AG04450 (cell line): ENCODE data around the gene SAP30L. TPM values are rescaled to one million over a fixed set of nuclear protein-coding genes. Genes with fewer than 3 reads are reported as not detected.

Source experiments
- CTCF ChIA-PET: fragments of 300-600, 350-600 bp; formaldehyde crosslinking; extraction: SDS; loops from one replicate; lab custom pipeline; 2022; ENCODE audit warnings: antibody characterized with exemption, inconsistent platforms; lab: Charles Lee
- POLR2A ChIA-PET: fragments of 350-600 bp; formaldehyde crosslinking; extraction: SDS; loops from one replicate; lab custom pipeline; 2021; ENCODE audit warnings: antibody characterized with exemption, inconsistent platforms; lab: Yijun Ruan, JAX
- DNase-seq: peaks from one replicate; pipeline ENCODE4 v3.0.0-alpha.2; 2011; ENCODE audit warnings: low read depth, low spot score
- H3K27ac ChIP-seq: one replicate; pipeline ENCODE4 v1.5.1; 2012; ENCODE audit warnings: low read depth, low read length, control low read depth
- H3K27me3 ChIP-seq: one replicate; pipeline ENCODE4 v1.6.0; 2012; ENCODE audit warnings: low read length; ENCODE audit not compliant: control insufficient read depth, insufficient read depth
- H3K4me3 ChIP-seq: 2 replicates; pipeline ENCODE4 v1.5.1; 2011; ENCODE audit warnings: mild to moderate bottlenecking, low read depth, low read length, control low read depth
- H3K9me3 ChIP-seq: 2 replicates; pipeline ENCODE4 v1.5.1; 2012; ENCODE audit warnings: low read length; ENCODE audit not compliant: control insufficient read depth, insufficient read depth
- CTCF ChIP-seq: IDR thresholded peaks from 2 replicates; pipeline ENCODE4 v1.5.1; 2011; ENCODE audit warnings: low read depth, low read length, control low read depth, inconsistent platforms
- polyA plus RNA-seq: library from polyadenylated mRNA; depleted of rRNA; stranded (reverse); fragments of >200 nt; gene quantifications from 2 replicates; pipeline ENCODE4 v1.2.3, GENCODE V29; 2011

SAP30L gene
- polyA plus RNA-seq, 1 experiment = 51.9 TPM

GRCh38 chr5:154491941-154492340, 46.1 kb downstream of the SAP30L start:
- no peak for TF ChIP-seq CTCF
- H3K27ac ChIP-seq = no peak overlapping the region
- no peak overlapping the region for H3K4me3 ChIP-seq
- DNase-seq = no peak
- ChIA-PET CTCF (no interaction called here), POLR2A (no interaction called here)
- H3K27me3 ChIP-seq = peaks cover 46% of the 10 kb centered on the region
- H3K9me3 ChIP-seq = peaks cover 2% of the 10 kb centered on the region; the same call in 1 of the 2 replicates

GRCh38 chr5:154493274-154493673, 47.5 kb downstream of the SAP30L start:
- Histone ChIP-seq H3K9me3 (peaks cover 2% of the 10 kb centered on the region; the same call in 1 of the 2 replicates), H3K4me3 (no peak overlapping the region), H3K27me3 (peaks cover 52% of the 10 kb centered on the region), H3K27ac (no peak overlapping the region)
- no peak for TF ChIP-seq CTCF
- DNase-seq = no peak
- ChIA-PET POLR2A (no interaction called here), CTCF (interaction anchor here (0.7 to 4.4 kb wide), 2 partner anchors 20 to 27 kb away, joined by 3 to 19 read pairs; no protein-coding TSS in a partner anchor)

GRCh38 chr5:154494036-154494435, 48.2 kb downstream of the SAP30L start:
- TF ChIP-seq CTCF = no peak
- DNase-seq = no peak
- POLR2A ChIA-PET = no interaction called here
- H3K27me3 ChIP-seq = peaks cover 54% of the 10 kb centered on the region
- H3K27ac ChIP-seq = no peak overlapping the region
- CTCF ChIA-PET = interaction anchor here (4.4 kb wide), 1 partner anchor 26 kb away, joined by 19 read pairs; no protein-coding TSS in a partner anchor
- H3K9me3 ChIP-seq = peaks cover 2% of the 10 kb centered on the region; the same call in 1 of the 2 replicates
- no peak overlapping the region for H3K4me3 ChIP-seq

GRCh38 chr5:154498591-154498990, 52.8 kb downstream of the SAP30L start:
- H3K27me3 ChIP-seq = peaks cover 34% of the 10 kb centered on the region
- CTCF ChIA-PET = no interaction called here

GRCh38 chr5:154498994-154499393, 53.2 kb downstream of the SAP30L start:
- Histone ChIP-seq H3K4me3 (no peak overlapping the region), H3K27me3 (peaks cover 30% of the 10 kb centered on the region), H3K9me3 (no peaks in the 10 kb centered on the region), H3K27ac (no peak overlapping the region)
- CTCF ChIA-PET = no interaction called here
- no peak for TF ChIP-seq CTCF
- no peak for DNase-seq
- POLR2A ChIA-PET = no interaction called here

More at GRCh38 chr5:154498591-154498990, 52.8 kb downstream of the SAP30L start:
- TF ChIP-seq CTCF = no peak
- DNase-seq = no peak
- no peaks in the 10 kb centered on the region for H3K9me3 ChIP-seq
- H3K27ac ChIP-seq = no peak overlapping the region
- H3K4me3 ChIP-seq = no peak overlapping the region
- POLR2A ChIA-PET = no interaction called here
